OCI-LY1 (cell line): Measurements from ENCODE around the gene NDUFA3.

Experiments
- EZH2 ChIP-seq: fragments of 200-600 bp; sonication (generic), shearing (Covaris generic); IDR thresholded peaks from 2 replicates; pipeline ENCODE4 v1.8.0; 2017; ENCODE audit warnings: borderline replicate concordance, mixed run types, mild to moderate bottlenecking, antibody characterized with exemption, low read length, moderate library complexity, mixed read lengths
- TF ChIP-seq, protein P1 (sequence below): fragments of 200-600 bp; sonication (generic), shearing (Covaris generic); IDR thresholded peaks from 2 replicates; pipeline ENCODE4 v1.5.1; 2017; ENCODE audit warnings: mild to moderate bottlenecking, antibody characterized with exemption, low read length, moderate library complexity, mixed read lengths

GRCh38 chr19:54141356-54141755 lies 38.7 kb downstream of the NDUFA3 start:
- TF ChIP-seq, protein P1, sequence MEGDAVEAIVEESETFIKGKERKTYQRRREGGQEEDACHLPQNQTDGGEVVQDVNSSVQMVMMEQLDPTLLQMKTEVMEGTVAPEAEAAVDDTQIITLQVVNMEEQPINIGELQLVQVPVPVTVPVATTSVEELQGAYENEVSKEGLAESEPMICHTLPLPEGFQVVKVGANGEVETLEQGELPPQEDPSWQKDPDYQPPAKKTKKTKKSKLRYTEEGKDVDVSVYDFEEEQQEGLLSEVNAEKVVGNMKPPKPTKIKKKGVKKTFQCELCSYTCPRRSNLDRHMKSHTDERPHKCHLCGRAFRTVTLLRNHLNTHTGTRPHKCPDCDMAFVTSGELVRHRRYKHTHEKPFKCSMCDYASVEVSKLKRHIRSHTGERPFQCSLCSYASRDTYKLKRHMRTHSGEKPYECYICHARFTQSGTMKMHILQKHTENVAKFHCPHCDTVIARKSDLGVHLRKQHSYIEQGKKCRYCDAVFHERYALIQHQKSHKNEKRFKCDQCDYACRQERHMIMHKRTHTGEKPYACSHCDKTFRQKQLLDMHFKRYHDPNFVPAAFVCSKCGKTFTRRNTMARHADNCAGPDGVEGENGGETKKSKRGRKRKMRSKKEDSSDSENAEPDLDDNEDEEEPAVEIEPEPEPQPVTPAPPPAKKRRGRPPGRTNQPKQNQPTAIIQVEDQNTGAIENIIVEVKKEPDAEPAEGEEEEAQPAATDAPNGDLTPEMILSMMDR, result no peak
- no peak for TF ChIP-seq EZH2
